H9 (cell line): ENCODE data around the gene SLC25A25. TPM values are rescaled to one million over a fixed set of nuclear protein-coding genes. Genes with fewer than 3 reads are reported as not detected.
A peak's percentile ranks its signal among the peaks of the same experiment; 100 is the strongest.

ENCODE experiments used
- DNase-seq: peaks from one replicate; pipeline ENCODE4 v3.0.0-alpha.2; 2017
- H2AFZ ChIP-seq: one replicate; pipeline ENCODE4 v1.6.1; 2013; ENCODE audit warnings: mild to moderate bottlenecking, low read length, control low read depth, moderate library complexity
- H2AK5ac ChIP-seq: 2 replicates; pipeline ENCODE4 v1.6.1; 2013; ENCODE audit warnings: low read length, control low read depth, mixed read lengths; ENCODE audit not compliant: insufficient read length
- H2BK120ac ChIP-seq: one replicate; pipeline ENCODE4 v1.6.1; 2013; ENCODE audit warnings: low read depth, mild to moderate bottlenecking, low read length, control low read depth, inconsistent platforms; ENCODE audit not compliant: poor library complexity, severe bottlenecking
- H2BK12ac ChIP-seq: 2 replicates; pipeline ENCODE4 v1.6.1; 2013; ENCODE audit warnings: low read length, control low read depth, mixed read lengths, low read depth; ENCODE audit not compliant: insufficient read length
- H2BK15ac ChIP-seq: 2 replicates; pipeline ENCODE4 v1.6.1; 2013; ENCODE audit warnings: low read depth, low read length, control low read depth
- H2BK20ac ChIP-seq: one replicate; pipeline ENCODE4 v1.6.1; 2013; ENCODE audit warnings: low read depth, mild to moderate bottlenecking, low read length, control low read depth, inconsistent platforms; ENCODE audit not compliant: poor library complexity, severe bottlenecking
- H2BK5ac ChIP-seq: 2 replicates; pipeline ENCODE4 v1.6.1; 2013; ENCODE audit warnings: low read length, control low read depth, mixed read lengths; ENCODE audit not compliant: insufficient read length
- H3K14ac ChIP-seq: 2 replicates; pipeline ENCODE4 v1.6.1; 2013; ENCODE audit warnings: low read length, control low read depth; ENCODE audit not compliant: insufficient read depth
- H3K18ac ChIP-seq: 2 replicates; pipeline ENCODE4 v1.6.1; 2013; ENCODE audit warnings: low read depth, mild to moderate bottlenecking, mixed read lengths, low read length, control low read depth; ENCODE audit not compliant: insufficient read length
- H3K23ac ChIP-seq: 2 replicates; pipeline ENCODE4 v1.6.1; 2013; ENCODE audit warnings: low read length, control low read depth, mixed read lengths, low read depth; ENCODE audit not compliant: insufficient read length
- H3K23me2 ChIP-seq: 2 replicates; pipeline ENCODE4 v1.6.1; 2013; ENCODE audit warnings: low read depth, mild to moderate bottlenecking, mixed read lengths, low read length, control low read depth; ENCODE audit not compliant: insufficient read length, poor library complexity, severe bottlenecking
- H3K27ac ChIP-seq: 2 replicates; pipeline ENCODE4 v1.5.1; 2013; ENCODE audit warnings: low read length, control low read depth, mixed read lengths, low read depth; ENCODE audit not compliant: insufficient read length
- H3K27me3 ChIP-seq: 2 replicates; pipeline ENCODE4 v1.6.1; 2013; ENCODE audit warnings: low read length, control low read depth, inconsistent platforms; ENCODE audit not compliant: insufficient read depth
- H3K4ac ChIP-seq: 2 replicates; pipeline ENCODE4 v1.6.1; 2013; ENCODE audit warnings: low read depth, mild to moderate bottlenecking, control low read depth, inconsistent platforms, low read length, moderate library complexity
- H3K4me1 ChIP-seq: 2 replicates; pipeline ENCODE4 v1.6.1; 2013; ENCODE audit warnings: low read length, control low read depth, inconsistent platforms; ENCODE audit not compliant: insufficient read depth
- H3K4me2 ChIP-seq: 2 replicates; pipeline ENCODE4 v1.6.1; 2013; ENCODE audit warnings: low read length, control low read depth, mixed read lengths; ENCODE audit not compliant: insufficient read length, insufficient read depth
- H3K56ac ChIP-seq: 2 replicates; pipeline ENCODE4 v1.6.1; 2013; ENCODE audit warnings: low read depth, mild to moderate bottlenecking, mixed read lengths, low read length, control low read depth; ENCODE audit not compliant: insufficient read length
- H3K79me1 ChIP-seq: 2 replicates; pipeline ENCODE4 v1.6.1; 2013; ENCODE audit warnings: low read depth, mild to moderate bottlenecking, moderate library complexity, low read length, control low read depth, inconsistent platforms; ENCODE audit not compliant: insufficient read depth, poor library complexity, severe bottlenecking
- H3K79me2 ChIP-seq: 2 replicates; pipeline ENCODE4 v1.6.1; 2013; ENCODE audit warnings: low read length, control low read depth, inconsistent platforms; ENCODE audit not compliant: insufficient read depth
- H3K9ac ChIP-seq: 2 replicates; pipeline ENCODE4 v1.6.1; 2013; ENCODE audit warnings: low read length, control low read depth, mixed read lengths; ENCODE audit not compliant: insufficient read length; ENCODE audit errors: extremely low read depth
- H3K9me3 ChIP-seq: one replicate; pipeline ENCODE4 v1.6.1; 2013; ENCODE audit warnings: low read depth, low read length, inconsistent platforms; ENCODE audit not compliant: control insufficient read depth
- H3T11ph ChIP-seq: one replicate; pipeline ENCODE4 v1.6.1; 2013; ENCODE audit warnings: mild to moderate bottlenecking, low read length, control low read depth, inconsistent platforms
- H4K20me1 ChIP-seq: one replicate; pipeline ENCODE4 v1.6.1; 2013; ENCODE audit not compliant: control insufficient read depth, insufficient read length, insufficient read depth
- H4K5ac ChIP-seq: 2 replicates; pipeline ENCODE4 v1.6.1; 2013; ENCODE audit warnings: low read depth, mild to moderate bottlenecking, mixed read lengths, low read length, control low read depth; ENCODE audit not compliant: insufficient read length
- H4K8ac ChIP-seq: replicated peaks from 2 replicates; pipeline ENCODE4 v1.6.1; 2013; ENCODE audit warnings: low read length, control low read depth, mixed read lengths, low read depth; ENCODE audit not compliant: insufficient read length
- H4K91ac ChIP-seq: 2 replicates; pipeline ENCODE4 v1.6.1; 2013; ENCODE audit warnings: low read depth, mild to moderate bottlenecking, moderate library complexity, mixed read lengths, low read length, control low read depth; ENCODE audit not compliant: insufficient read length
- H3K27ac Mint-ChIP-seq, 3 experiments: 2 replicates in 2 of 3; 3 replicates in 1 of 3; pipeline ENCODE4 v1.8.0; 2020 to 2021; ENCODE audit warnings: mixed read lengths in 3 of 3, mild to moderate bottlenecking in 1 of 3, moderate library complexity in 1 of 3
- H3K27me3 Mint-ChIP-seq: 2 replicates; pipeline ENCODE4 v1.8.0; 2021; ENCODE audit warnings: low read depth, mild to moderate bottlenecking, moderate library complexity, mixed read lengths
- H3K36me3 Mint-ChIP-seq, 3 experiments: 2 replicates in 2 of 3; 3 replicates in 1 of 3; pipeline ENCODE4 v1.8.0; 2020 to 2021; ENCODE audit warnings: low read depth in 3 of 3, mixed read lengths in 3 of 3; ENCODE audit not compliant: insufficient read depth in 1 of 3
- H3K4me1 Mint-ChIP-seq, 2 experiments: 2 replicates each; pipeline ENCODE4 v1.8.0; 2020; ENCODE audit warnings: mixed read lengths in 2 of 2
- H3K4me3 Mint-ChIP-seq, 2 experiments: 2 replicates in 1 of 2; 3 replicates in 1 of 2; pipeline ENCODE4 v1.8.0; 2020 to 2021; ENCODE audit warnings: mild to moderate bottlenecking in 2 of 2, mixed read lengths in 2 of 2, moderate library complexity in 1 of 2
- H3K9me3 Mint-ChIP-seq, 2 experiments: 2 replicates in 1 of 2; 3 replicates in 1 of 2; pipeline ENCODE4 v1.8.0; 2020; ENCODE audit warnings: mild to moderate bottlenecking in 2 of 2, mixed read lengths in 2 of 2, moderate library complexity in 1 of 2
- whole genome bisulfite sequencing: extraction: QIAGEN DNeasy Blood & Tissue Kit; methylation state at CpG from one replicate; pipeline ENCODE4 v1.1.7; 2013; ENCODE audit warnings: missing lambda C conversion rate, low lambda C conversion rate, mixed read lengths; ENCODE audit not compliant: insufficient read length; ENCODE audit errors: extremely low coverage; 5-methylcytosine and 5-hydroxymethylcytosine counted together
- total RNA-seq: library from RNA; stranded (reverse); gene quantifications from 2 replicates; pipeline ENCODE4 v1.2.1, GENCODE V29; 2021
- TF ChIP-seq, protein P1 (sequence below): fragments of 200-600 bp; sonication (generic); conservative IDR thresholded peaks from 3 replicates; pipeline ENCODE4 v1.8.0; 2021; ENCODE audit warnings: antibody characterized with exemption, mild to moderate bottlenecking

The SLC25A25 gene
- total RNA-seq, 1 experiment from 2014 or later = 16.9 TPM

DNA sequence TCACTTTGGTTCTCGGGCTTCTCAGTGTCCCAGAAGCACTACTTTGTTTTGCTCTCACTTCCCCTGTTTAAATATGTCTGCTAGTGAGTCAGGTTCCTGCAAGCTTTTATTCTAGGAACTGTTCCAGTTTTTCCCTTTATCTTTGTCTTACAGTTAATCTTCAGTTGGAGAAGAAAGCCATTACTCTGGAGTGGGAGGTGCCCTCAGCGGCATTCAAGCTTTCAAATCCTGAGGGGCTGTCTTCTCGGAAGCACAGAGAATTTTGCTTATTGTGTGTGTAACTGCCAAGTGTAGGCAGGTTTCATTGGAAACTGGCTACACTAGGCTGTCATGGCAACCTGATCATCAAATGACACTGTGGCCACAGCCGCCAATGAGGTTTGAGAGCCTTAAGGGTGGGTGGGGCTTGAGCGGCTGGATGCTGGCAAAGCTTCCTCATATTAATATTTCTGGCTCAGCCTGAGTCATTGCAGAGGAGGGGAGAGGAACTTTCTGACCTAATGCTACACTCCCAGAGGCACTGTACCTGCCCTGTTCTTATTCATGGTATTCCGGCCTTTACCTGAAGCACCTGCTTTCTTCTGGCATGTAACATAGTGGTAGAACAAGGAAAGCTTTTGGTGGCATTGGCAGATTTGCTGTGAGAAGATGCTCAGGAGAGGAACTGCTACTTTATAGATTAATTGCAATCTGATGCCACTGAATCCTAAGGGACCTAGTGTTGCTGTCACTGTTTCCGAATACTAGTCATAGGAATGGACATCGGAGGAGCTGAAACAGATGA lies 26.3 kb downstream of the SLC25A25 start:
- Histone ChIP-seq H3K18ac (peak overlapping the region; percentile 87), H3K9ac (no peak overlapping the region), H3K27ac (no peak overlapping the region), H2BK5ac (no peak overlapping the region), H3K14ac (no peak overlapping the region; the same call in 1 of the 2 replicates), H2BK15ac (no peak overlapping the region), H3K23me2 (peaks cover 10% of the 10 kb centered on the region), H4K20me1 (no peaks in the 10 kb centered on the region), H3K79me2 (peaks cover 5% of the 10 kb centered on the region; the same call in 1 of the 2 replicates), H4K91ac (no peak overlapping the region), H2BK20ac (no peak overlapping the region), H2AK5ac (no peak overlapping the region), H3K27me3 (no peaks in the 10 kb centered on the region), H3K56ac (no peak overlapping the region), H3K23ac (no peak overlapping the region), H3K79me1 (peaks cover 8% of the 10 kb centered on the region), H3K4ac (no peak overlapping the region; the same call in 1 of the 2 replicates), H2BK120ac (peak overlapping the region; percentile 56), H3K9me3 (no peaks in the 10 kb centered on the region), H3T11ph (no peak overlapping the region), H3K4me1 (peaks cover 5% of the 10 kb centered on the region; the same call in 1 of the 2 replicates), H4K8ac (no peak overlapping the region), H2AFZ (no peak overlapping the region), H2BK12ac (no peak overlapping the region), H3K4me2 (no peak overlapping the region), H4K5ac (no peak overlapping the region)
- TF ChIP-seq, protein P1, sequence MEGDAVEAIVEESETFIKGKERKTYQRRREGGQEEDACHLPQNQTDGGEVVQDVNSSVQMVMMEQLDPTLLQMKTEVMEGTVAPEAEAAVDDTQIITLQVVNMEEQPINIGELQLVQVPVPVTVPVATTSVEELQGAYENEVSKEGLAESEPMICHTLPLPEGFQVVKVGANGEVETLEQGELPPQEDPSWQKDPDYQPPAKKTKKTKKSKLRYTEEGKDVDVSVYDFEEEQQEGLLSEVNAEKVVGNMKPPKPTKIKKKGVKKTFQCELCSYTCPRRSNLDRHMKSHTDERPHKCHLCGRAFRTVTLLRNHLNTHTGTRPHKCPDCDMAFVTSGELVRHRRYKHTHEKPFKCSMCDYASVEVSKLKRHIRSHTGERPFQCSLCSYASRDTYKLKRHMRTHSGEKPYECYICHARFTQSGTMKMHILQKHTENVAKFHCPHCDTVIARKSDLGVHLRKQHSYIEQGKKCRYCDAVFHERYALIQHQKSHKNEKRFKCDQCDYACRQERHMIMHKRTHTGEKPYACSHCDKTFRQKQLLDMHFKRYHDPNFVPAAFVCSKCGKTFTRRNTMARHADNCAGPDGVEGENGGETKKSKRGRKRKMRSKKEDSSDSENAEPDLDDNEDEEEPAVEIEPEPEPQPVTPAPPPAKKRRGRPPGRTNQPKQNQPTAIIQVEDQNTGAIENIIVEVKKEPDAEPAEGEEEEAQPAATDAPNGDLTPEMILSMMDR = no peak
- WGBS = no CpG with 5 or more reads among the region's 8 CpGs
- Mint-ChIP-seq H3K4me3 (no peak overlapping the region), H3K27me3 (no peaks in the 10 kb centered on the region), H3K9me3 (no peaks in the 10 kb centered on the region), H3K4me1 (peaks cover 43 to 45% of the 10 kb centered on the region in 2 experiments), H3K36me3 (peaks cover 0 to 1% (median 0%) of the 10 kb centered on the region in 3 experiments; a peak in 2 of 7 replicates), H3K27ac (peak overlapping the region; percentile 59 to 98 (median 90); a peak in 5 of 7 replicates)
- peak; percentile 73 for DNase-seq
